Mesendoderm (in vitro differentiated cells): ENCODE data around the gene CR1.
"Not testable (repeated sequence)": the region's sequence is repeated elsewhere in the genome, so short reads cannot be mapped to it uniquely, and the experiment has no call there.

ENCODE experiments used
- DNase-seq: peaks from one replicate; pipeline ENCODE4 v3.0.0; 2013
- H2AK5ac ChIP-seq: 2 replicates; pipeline ENCODE4 v1.6.1; 2013; ENCODE audit warnings: low read length, inconsistent platforms
- H2BK120ac ChIP-seq: 2 replicates; pipeline ENCODE4 v1.6.1; 2013; ENCODE audit warnings: low read depth, mild to moderate bottlenecking, low read length, moderate library complexity, mixed read lengths
- H2BK15ac ChIP-seq: replicated peaks from 2 replicates; pipeline ENCODE4 v1.6.1; 2013; ENCODE audit warnings: low read depth, mild to moderate bottlenecking, moderate library complexity
- H2BK5ac ChIP-seq: 2 replicates; pipeline ENCODE4 v1.6.1; 2013; ENCODE audit warnings: low read length, inconsistent platforms
- H3K18ac ChIP-seq: 2 replicates; pipeline ENCODE4 v1.6.1; 2013; ENCODE audit warnings: mild to moderate bottlenecking, low read length, mixed read lengths
- H3K23ac ChIP-seq: one replicate; pipeline ENCODE4 v1.6.1; 2013; ENCODE audit warnings: low read length
- H3K27ac ChIP-seq: 2 replicates; pipeline ENCODE4 v1.5.1; 2013; ENCODE audit warnings: low read depth, mild to moderate bottlenecking, inconsistent platforms, low read length, moderate library complexity
- H3K27me3 ChIP-seq: 2 replicates; pipeline ENCODE4 v1.6.1; 2013; ENCODE audit warnings: low read length, control low read depth, mild to moderate bottlenecking, inconsistent platforms; ENCODE audit not compliant: insufficient read depth, poor library complexity
- H3K36me3 ChIP-seq: 2 replicates; pipeline ENCODE4 v1.6.1; 2013; ENCODE audit warnings: low read length, inconsistent platforms; ENCODE audit not compliant: control insufficient read depth, insufficient read depth
- H3K4ac ChIP-seq: one replicate; pipeline ENCODE4 v1.6.1; 2013; ENCODE audit warnings: low read depth, mild to moderate bottlenecking, low read length, moderate library complexity
- H3K4me1 ChIP-seq: 2 replicates; pipeline ENCODE4 v1.6.1; 2013; ENCODE audit warnings: low read depth, low read length, inconsistent platforms; ENCODE audit not compliant: control insufficient read depth
- H3K4me2 ChIP-seq: 2 replicates; pipeline ENCODE4 v1.6.1; 2013; ENCODE audit warnings: low read length
- H3K4me3 ChIP-seq: 2 replicates; pipeline ENCODE4 v1.5.1; 2013; ENCODE audit warnings: mild to moderate bottlenecking, low read length
- H3K56ac ChIP-seq: one replicate; pipeline ENCODE4 v1.6.1; 2013; ENCODE audit warnings: low read length
- H3K79me1 ChIP-seq: 2 replicates; pipeline ENCODE4 v1.6.1; 2013; ENCODE audit warnings: low read length, inconsistent platforms
- H3K79me2 ChIP-seq: 2 replicates; pipeline ENCODE4 v1.6.1; 2013; ENCODE audit warnings: mild to moderate bottlenecking, low read length; ENCODE audit not compliant: control insufficient read depth, insufficient read depth
- H3K9ac ChIP-seq: 2 replicates; pipeline ENCODE4 v1.6.1; 2013; ENCODE audit warnings: low read length, inconsistent platforms
- H4K5ac ChIP-seq: one replicate; pipeline ENCODE4 v1.6.1; 2013; ENCODE audit warnings: low read length
- H4K8ac ChIP-seq: one replicate; pipeline ENCODE4 v1.6.1; 2013; ENCODE audit warnings: low read depth, mild to moderate bottlenecking, control low read depth, low read length, moderate library complexity
- WGBS: extraction: QIAGEN DNeasy Blood & Tissue Kit; methylation state at CpG from one replicate; pipeline ENCODE4 v1.1.7; 2013; ENCODE audit warnings: low lambda C conversion rate, missing lambda C conversion rate; ENCODE audit not compliant: insufficient coverage; ENCODE audit errors: extremely low coverage; 5-methylcytosine and 5-hydroxymethylcytosine counted together

CR1 gene

GRCh38 chr1:207633226-207633625, 137.3 kb downstream of the CR1 start:
- Histone ChIP-seq H3K9ac (no peak overlapping the region), H4K5ac (no peak overlapping the region), H3K79me1 (no peaks in the 10 kb centered on the region), H3K4me3 (no peak overlapping the region), H3K4ac (no peak overlapping the region), H4K8ac (no peak overlapping the region), H3K56ac (no peak overlapping the region), H2AK5ac (no peak overlapping the region), H3K23ac (no peak overlapping the region), H3K4me2 (no peak overlapping the region), H3K4me1 (no peaks in the 10 kb centered on the region), H2BK15ac (no peak overlapping the region), H3K36me3 (no peaks in the 10 kb centered on the region), H3K27ac (no peak overlapping the region), H3K18ac (no peak overlapping the region), H2BK5ac (no peak overlapping the region), H2BK120ac (no peak overlapping the region), H3K27me3 (no peaks in the 10 kb centered on the region), H3K79me2 (no peaks in the 10 kb centered on the region)
- no peak for DNase-seq

GRCh38 chr1:207633699-207634289, 137.8 kb downstream of the CR1 start:
- not testable (repeated sequence) for H3K79me1 ChIP-seq, H3K4me2 ChIP-seq, H3K27ac ChIP-seq, H3K27me3 ChIP-seq, H2BK5ac ChIP-seq, H2BK15ac ChIP-seq, H3K4ac ChIP-seq, H4K8ac ChIP-seq, H3K9ac ChIP-seq, H3K36me3 ChIP-seq, H3K18ac ChIP-seq, DNase-seq, H2BK120ac ChIP-seq, H3K23ac ChIP-seq, H3K4me1 ChIP-seq, H3K56ac ChIP-seq, H2AK5ac ChIP-seq, H3K79me2 ChIP-seq, H4K5ac ChIP-seq, H3K4me3 ChIP-seq
- no CpG with 5 or more reads among the region's 12 CpGs for WGBS

- not testable (repeated sequence) for H3K4me2 ChIP-seq, H3K4me3 ChIP-seq, H3K27me3 ChIP-seq, H3K79me2 ChIP-seq, H3K56ac ChIP-seq, H3K79me1 ChIP-seq, DNase-seq, H2AK5ac ChIP-seq, H3K27ac ChIP-seq, H4K8ac ChIP-seq, H4K5ac ChIP-seq, H3K4ac ChIP-seq, H2BK15ac ChIP-seq, H3K18ac ChIP-seq, H3K36me3 ChIP-seq, H2BK120ac ChIP-seq, H3K23ac ChIP-seq, H2BK5ac ChIP-seq, H3K4me1 ChIP-seq, H3K9ac ChIP-seq
- no CpG with 5 or more reads among the region's 6 CpGs for WGBS
Observed at GRCh38 chr1:207634293-207634692, 138.3 kb downstream of the CR1 start.

- H3K4me2 ChIP-seq, H3K18ac ChIP-seq, H3K4me1 ChIP-seq, H4K5ac ChIP-seq, H2BK5ac ChIP-seq, H3K27ac ChIP-seq, H3K4ac ChIP-seq, H3K79me1 ChIP-seq, H3K9ac ChIP-seq, H3K4me3 ChIP-seq, H3K79me2 ChIP-seq, H2BK15ac ChIP-seq, H3K36me3 ChIP-seq, H3K56ac ChIP-seq, H2AK5ac ChIP-seq, H2BK120ac ChIP-seq, H3K23ac ChIP-seq, H4K8ac ChIP-seq, H3K27me3 ChIP-seq, DNase-seq: not testable (repeated sequence)
- WGBS = no CpG with 5 or more reads among the region's 7 CpGs
Observed at GRCh38 chr1:207635569-207636186, 139.7 kb downstream of the CR1 start.

- not testable (repeated sequence) for H4K5ac ChIP-seq, H2BK120ac ChIP-seq, H3K9ac ChIP-seq, H3K27ac ChIP-seq, H3K4me1 ChIP-seq, H2BK15ac ChIP-seq, H3K18ac ChIP-seq, H3K36me3 ChIP-seq, H3K23ac ChIP-seq, H2BK5ac ChIP-seq, H3K56ac ChIP-seq, H2AK5ac ChIP-seq, H3K4ac ChIP-seq, H3K79me2 ChIP-seq, H3K79me1 ChIP-seq, H4K8ac ChIP-seq, DNase-seq, H3K27me3 ChIP-seq, H3K4me2 ChIP-seq, H3K4me3 ChIP-seq
- WGBS = no CpG with 5 or more reads among the region's 9 CpGs
Observed at GRCh38 chr1:207638487-207639145, 142.7 kb downstream of the CR1 start.
